HFFc6 (cell line): ENCODE data around the gene KIF5C. TPM values are rescaled to one million over a fixed set of nuclear protein-coding genes. Genes with fewer than 3 reads are reported as not detected.

Experiments used
- DNase-seq: peaks from one replicate; pipeline ENCODE4 v3.0.0-alpha.2; 2018
- H3K27ac Mint-ChIP-seq: 2 replicates; pipeline ENCODE4 v1.8.0; 2020; ENCODE audit warnings: mild to moderate bottlenecking, mixed read lengths
- H3K27me3 Mint-ChIP-seq: 2 replicates; pipeline ENCODE4 v1.8.0; 2021; ENCODE audit warnings: mild to moderate bottlenecking, moderate library complexity, mixed read lengths; ENCODE audit not compliant: insufficient read depth
- H3K36me3 Mint-ChIP-seq: 2 replicates; pipeline ENCODE4 v1.8.0; 2021; ENCODE audit warnings: low read depth, mixed read lengths
- H3K4me1 Mint-ChIP-seq: 2 replicates; pipeline ENCODE4 v1.8.0; 2020; ENCODE audit warnings: low read depth, mixed read lengths
- H3K4me3 Mint-ChIP-seq: 2 replicates; pipeline ENCODE4 v1.8.0; 2020; ENCODE audit warnings: mild to moderate bottlenecking, moderate library complexity, mixed read lengths
- H3K9me3 Mint-ChIP-seq: 2 replicates; pipeline ENCODE4 v1.8.0; 2020; ENCODE audit warnings: mild to moderate bottlenecking, mixed read lengths
- CTCF ChIP-seq: fragments of 200-600 bp; sonication (generic); IDR thresholded peaks from 2 replicates; pipeline ENCODE4 v1.5.0; 2021; ENCODE audit warnings: antibody characterized with exemption, mild to moderate bottlenecking
- total RNA-seq, 6 experiments: library from RNA; stranded (reverse); fragmentation: NEBNext Ultra II Directional; extraction: Animal tissue kit (Norgen Biotek cat#: 25700); gene quantifications; 2 replicates in 1 of 6; 3 replicates in 5 of 6; pipeline ENCODE4 v1.2.3, GENCODE V29; 2021

KIF5C gene
- total RNA-seq, 6 experiments from 2014 or later, result 0.38 to 1.0 (median 0.54) TPM

DNA sequence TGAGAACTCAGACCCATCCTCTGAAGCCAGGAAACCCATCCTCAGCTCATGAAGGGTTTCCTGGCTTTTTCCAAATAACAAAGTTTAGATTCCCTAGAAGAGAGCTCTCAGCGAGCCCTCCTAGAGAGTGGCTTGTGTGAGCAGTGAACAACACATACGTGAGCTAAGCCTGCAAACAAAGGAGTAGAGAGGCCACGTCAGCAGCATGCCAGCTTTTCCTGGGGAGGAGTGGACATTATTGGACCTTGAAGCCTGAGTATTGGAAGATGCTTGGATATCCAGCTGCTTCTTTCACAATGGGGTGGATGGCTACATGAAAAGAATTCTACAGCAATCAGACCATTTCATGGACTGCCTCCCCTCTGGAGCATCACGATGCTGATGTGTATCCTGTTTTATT lies 21.1 kb downstream of the KIF5C start:
- H3K36me3 Mint-ChIP-seq, result no peaks in the 10 kb centered on the region
- no peak for TF ChIP-seq CTCF
- peaks cover 11% of the 10 kb centered on the region; the same call in 1 of the 2 replicates for H3K9me3 Mint-ChIP-seq
- no peak overlapping the region for H3K27ac Mint-ChIP-seq
- no peaks in the 10 kb centered on the region for H3K4me1 Mint-ChIP-seq
- H3K27me3 Mint-ChIP-seq, result peaks cover 24% of the 10 kb centered on the region
- no peak overlapping the region for H3K4me3 Mint-ChIP-seq
- no peak for DNase-seq

GRCh38 chr2:148899638-148900318 lies 24.8 kb downstream of the KIF5C start:
- DNase-seq, result no peak
- Mint-ChIP-seq H3K27me3 (peaks cover 31% of the 10 kb centered on the region), H3K4me1 (no peaks in the 10 kb centered on the region), H3K9me3 (no peaks in the 10 kb centered on the region), H3K4me3 (no peak overlapping the region), H3K27ac (no peak overlapping the region), H3K36me3 (no peaks in the 10 kb centered on the region)
- no peak for TF ChIP-seq CTCF

GRCh38 chr2:148900350-148900837 lies 25.4 kb downstream of the KIF5C start:
- Mint-ChIP-seq H3K4me1 (no peaks in the 10 kb centered on the region), H3K4me3 (no peak overlapping the region), H3K36me3 (no peaks in the 10 kb centered on the region), H3K9me3 (no peaks in the 10 kb centered on the region), H3K27me3 (peaks cover 30% of the 10 kb centered on the region), H3K27ac (no peak overlapping the region)
- no peak for DNase-seq
- TF ChIP-seq CTCF, result no peak

DNA sequence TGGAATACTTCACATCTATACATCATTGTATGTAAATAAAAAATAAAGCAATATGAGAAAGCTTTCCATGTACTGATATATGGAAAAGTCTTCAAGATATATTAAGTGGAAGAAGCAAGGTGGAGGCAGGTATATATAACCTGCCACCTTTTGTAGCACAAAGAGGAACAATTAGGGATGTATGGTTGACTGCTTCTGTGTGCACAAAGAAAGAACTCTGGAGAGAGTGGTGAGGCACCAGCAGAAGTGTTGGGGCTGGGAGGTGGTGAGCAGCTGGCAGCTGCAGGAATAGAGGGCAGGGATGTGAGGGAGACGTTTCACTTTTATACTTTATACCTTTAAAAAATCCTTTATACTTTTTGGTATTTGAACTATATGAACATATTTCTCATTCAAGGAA lies 26.1 kb downstream of the KIF5C start:
- peaks cover 33% of the 10 kb centered on the region for H3K27me3 Mint-ChIP-seq
- H3K9me3 Mint-ChIP-seq, result no peaks in the 10 kb centered on the region
- H3K4me1 Mint-ChIP-seq, result no peaks in the 10 kb centered on the region
- no peaks in the 10 kb centered on the region for H3K36me3 Mint-ChIP-seq
- no peak overlapping the region for H3K4me3 Mint-ChIP-seq
- no peak overlapping the region for H3K27ac Mint-ChIP-seq
- DNase-seq, result no peak
- no peak for TF ChIP-seq CTCF

DNA sequence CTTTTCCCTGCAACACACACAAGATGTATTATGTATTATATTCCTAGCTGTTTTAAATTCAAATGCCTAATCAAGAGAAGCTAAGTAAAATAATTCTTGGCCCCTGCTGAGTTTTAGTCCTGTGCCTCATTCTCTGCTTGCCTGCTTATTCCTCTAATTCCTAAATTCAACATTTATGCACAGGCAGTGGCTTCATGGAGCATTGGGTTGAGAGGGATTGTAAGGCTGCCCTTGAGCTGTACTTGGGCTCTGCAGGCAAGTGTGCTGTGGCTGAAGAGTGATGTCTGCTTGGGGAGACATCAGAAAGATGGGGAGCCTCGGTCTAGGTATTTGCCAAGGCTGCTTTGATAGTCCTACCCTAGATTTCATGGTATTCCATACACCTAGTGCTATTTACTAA lies 27.8 kb downstream of the KIF5C start:
- Mint-ChIP-seq H3K27ac (no peak overlapping the region), H3K36me3 (no peaks in the 10 kb centered on the region), H3K4me3 (no peak overlapping the region), H3K27me3 (peaks cover 35% of the 10 kb centered on the region), H3K9me3 (no peaks in the 10 kb centered on the region), H3K4me1 (no peaks in the 10 kb centered on the region)
- no peak for DNase-seq
- TF ChIP-seq CTCF, result no peak
